Breast epithelium (tissue), 3 donors: ENCODE results near the gene TBC1D22B.

Source experiments
- CTCF ChIP-seq, 3 donors: fragments of 450-650 bp; IDR thresholded peaks; one replicate each; pipeline ENCODE4 v1.5.1; 2016 to 2017; ENCODE audit warnings: antibody characterized with exemption in 3 of 3, mild to moderate bottlenecking in 3 of 3, moderate library complexity in 3 of 3
- POLR2A ChIP-seq: fragments of 450-650 bp; IDR thresholded peaks from one replicate; pipeline ENCODE4 v1.6.1; 2016; ENCODE audit warnings: antibody characterized with exemption, mild to moderate bottlenecking, moderate library complexity
- POLR2AphosphoS5 ChIP-seq, 3 donors: sonication (generic); formaldehyde crosslinking; IDR thresholded peaks; one replicate each; pipeline ENCODE4 v1.6.1; 2017; ENCODE audit warnings: antibody characterized with exemption in 3 of 3

GRCh38 chr6:37288247-37288646, 30.7 kb downstream of the TBC1D22B start:
- TF ChIP-seq CTCF (IDR thresholded peaks at IDR 0.05), result no peak
- TF ChIP-seq POLR2AphosphoS5 (IDR thresholded peaks at IDR 0.05), result no peak
- no peak for TF ChIP-seq POLR2A
